OCI-LY3 (cell line): ENCODE measurements around the gene BNC2.

Source experiments
- H2AFZ ChIP-seq: fragments of 200-600, 300-600 bp; shearing (Covaris generic); 2 replicates; pipeline ENCODE4 v1.6.0; 2014; ENCODE audit warnings: antibody characterized with exemption, low read depth, low read length
- H3K27ac ChIP-seq: fragments of 200-600, 300-600 bp; sonication (generic); 2 replicates; pipeline ENCODE4 v1.5.1; 2014; ENCODE audit warnings: mild to moderate bottlenecking, low read length, moderate library complexity, mixed read lengths
- H3K27me3 ChIP-seq: fragments of 200-600, 300-600 bp; sonication (generic); 2 replicates; pipeline ENCODE4 v1.6.1; 2014; ENCODE audit warnings: low read depth, low read length, mixed read lengths
- H3K36me3 ChIP-seq: fragments of 200-600, 300-600 bp; sonication (generic); replicated peaks from 2 replicates; pipeline ENCODE3; 2014; ENCODE audit warnings: low read depth, low read length, mixed read lengths
- H3K4me1 ChIP-seq: fragments of 300-600, 200-600 bp; sonication (generic); 2 replicates; pipeline ENCODE4 v1.6.1; 2014; ENCODE audit warnings: low read length, mixed read lengths
- H3K4me2 ChIP-seq: fragments of 200-600, 300-600 bp; sonication (generic); 2 replicates; pipeline ENCODE4 v1.6.1; 2014; ENCODE audit warnings: low read length, mixed read lengths
- H3K4me3 ChIP-seq: fragments of 300-600, 200-600 bp; sonication (generic); 2 replicates; pipeline ENCODE4 v1.5.1; 2014; ENCODE audit warnings: antibody characterized with exemption, mild to moderate bottlenecking, low read length, moderate library complexity
- H3K79me2 ChIP-seq: fragments of 300-600, 200-600 bp; shearing (Covaris generic); 2 replicates; pipeline ENCODE4 v1.6.1; 2014; ENCODE audit warnings: mild to moderate bottlenecking, low read length, mixed read lengths
- H3K9ac ChIP-seq: fragments of 300-600, 200-600 bp; shearing (Covaris generic); 2 replicates; pipeline ENCODE4 v1.6.0; 2014; ENCODE audit warnings: mild to moderate bottlenecking, low read length, moderate library complexity
- H3K9me3 ChIP-seq: fragments of 200-600, 300-600 bp; shearing (Covaris generic); 2 replicates; pipeline ENCODE4 v1.6.1; 2014; ENCODE audit warnings: low read length, mixed read lengths; ENCODE audit not compliant: insufficient read depth
- H4K20me1 ChIP-seq: fragments of 200-600, 300-600 bp; sonication (generic); 2 replicates; pipeline ENCODE4 v1.6.1; 2016; ENCODE audit warnings: low read length, mixed read lengths; ENCODE audit not compliant: insufficient read depth
- EZH2phosphoT487 ChIP-seq: fragments of 200-600 bp; shearing (Covaris generic); IDR thresholded peaks from 2 replicates; pipeline ENCODE4 v1.6.1; 2018; ENCODE audit warnings: antibody characterized with exemption, mixed run types, low read depth
- TF ChIP-seq, protein P1 (sequence below): fragments of 200-600, 300-600 bp; sonication (generic); IDR thresholded peaks from 2 replicates; pipeline ENCODE4 v1.5.1; 2014; ENCODE audit warnings: antibody characterized with exemption, low read length, low read depth

BNC2 gene

DNA sequence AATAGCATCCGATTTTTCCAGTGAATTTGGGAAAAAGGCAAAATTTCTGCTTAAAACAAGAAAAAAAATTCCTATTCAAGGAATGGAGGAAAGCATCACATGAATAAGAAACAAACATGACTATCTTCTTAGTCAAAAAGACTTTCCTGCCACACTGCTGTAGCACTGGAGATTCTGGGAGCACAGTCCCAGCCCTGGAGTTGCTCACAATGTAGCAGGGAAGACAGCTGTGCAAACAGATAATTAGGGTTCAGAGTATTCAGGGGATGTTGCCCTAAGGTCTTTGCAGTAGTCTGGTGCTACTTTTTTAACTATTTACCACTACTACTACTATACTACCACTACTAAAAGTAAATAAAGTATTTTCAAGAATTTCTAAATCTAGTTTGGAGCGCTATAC, 86.5 kb downstream of the BNC2 start:
- Histone ChIP-seq H2AFZ (no peak overlapping the region), H3K27me3 (no peaks in the 10 kb centered on the region), H3K79me2 (no peaks in the 10 kb centered on the region), H3K36me3 (no peaks in the 10 kb centered on the region), H3K9me3 (no peaks in the 10 kb centered on the region), H3K4me2 (no peak overlapping the region), H4K20me1 (no peaks in the 10 kb centered on the region), H3K27ac (no peak overlapping the region), H3K4me1 (no peaks in the 10 kb centered on the region), H3K9ac (no peak overlapping the region), H3K4me3 (no peak overlapping the region)
- no peak for TF ChIP-seq EZH2phosphoT487
- TF ChIP-seq, protein P1, sequence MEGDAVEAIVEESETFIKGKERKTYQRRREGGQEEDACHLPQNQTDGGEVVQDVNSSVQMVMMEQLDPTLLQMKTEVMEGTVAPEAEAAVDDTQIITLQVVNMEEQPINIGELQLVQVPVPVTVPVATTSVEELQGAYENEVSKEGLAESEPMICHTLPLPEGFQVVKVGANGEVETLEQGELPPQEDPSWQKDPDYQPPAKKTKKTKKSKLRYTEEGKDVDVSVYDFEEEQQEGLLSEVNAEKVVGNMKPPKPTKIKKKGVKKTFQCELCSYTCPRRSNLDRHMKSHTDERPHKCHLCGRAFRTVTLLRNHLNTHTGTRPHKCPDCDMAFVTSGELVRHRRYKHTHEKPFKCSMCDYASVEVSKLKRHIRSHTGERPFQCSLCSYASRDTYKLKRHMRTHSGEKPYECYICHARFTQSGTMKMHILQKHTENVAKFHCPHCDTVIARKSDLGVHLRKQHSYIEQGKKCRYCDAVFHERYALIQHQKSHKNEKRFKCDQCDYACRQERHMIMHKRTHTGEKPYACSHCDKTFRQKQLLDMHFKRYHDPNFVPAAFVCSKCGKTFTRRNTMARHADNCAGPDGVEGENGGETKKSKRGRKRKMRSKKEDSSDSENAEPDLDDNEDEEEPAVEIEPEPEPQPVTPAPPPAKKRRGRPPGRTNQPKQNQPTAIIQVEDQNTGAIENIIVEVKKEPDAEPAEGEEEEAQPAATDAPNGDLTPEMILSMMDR, result no peak

DNA sequence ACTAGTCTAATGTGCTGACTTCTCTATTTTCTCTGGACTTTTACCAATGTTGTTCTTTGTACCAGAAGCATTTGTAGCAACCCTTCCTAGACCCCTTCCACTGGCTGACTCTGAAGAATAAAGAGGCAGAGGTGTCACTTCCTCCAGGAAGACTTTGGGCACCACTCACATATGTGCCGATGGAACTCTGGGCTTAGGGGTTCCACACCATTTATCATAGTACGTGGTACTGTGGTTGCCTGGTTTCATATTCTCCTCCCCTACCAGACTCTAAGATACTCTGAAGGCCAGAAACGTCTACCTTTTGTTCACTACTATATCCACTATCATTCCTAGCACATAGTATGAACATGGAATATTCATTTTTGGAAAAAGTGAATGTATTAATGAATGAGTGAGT, 88.0 kb downstream of the BNC2 start:
- H3K4me3 ChIP-seq, result no peak overlapping the region
- no peaks in the 10 kb centered on the region for H3K9me3 ChIP-seq
- no peaks in the 10 kb centered on the region for H3K79me2 ChIP-seq
- H2AFZ ChIP-seq, result no peak overlapping the region
- no peaks in the 10 kb centered on the region for H3K4me1 ChIP-seq
- H3K9ac ChIP-seq, result no peak overlapping the region
- no peaks in the 10 kb centered on the region for H4K20me1 ChIP-seq
- no peaks in the 10 kb centered on the region for H3K27me3 ChIP-seq
- H3K27ac ChIP-seq, result no peak overlapping the region
- H3K4me2 ChIP-seq, result no peak overlapping the region
- no peak for TF ChIP-seq EZH2phosphoT487
- TF ChIP-seq, protein P1, result no peak
- no peaks in the 10 kb centered on the region for H3K36me3 ChIP-seq

DNA sequence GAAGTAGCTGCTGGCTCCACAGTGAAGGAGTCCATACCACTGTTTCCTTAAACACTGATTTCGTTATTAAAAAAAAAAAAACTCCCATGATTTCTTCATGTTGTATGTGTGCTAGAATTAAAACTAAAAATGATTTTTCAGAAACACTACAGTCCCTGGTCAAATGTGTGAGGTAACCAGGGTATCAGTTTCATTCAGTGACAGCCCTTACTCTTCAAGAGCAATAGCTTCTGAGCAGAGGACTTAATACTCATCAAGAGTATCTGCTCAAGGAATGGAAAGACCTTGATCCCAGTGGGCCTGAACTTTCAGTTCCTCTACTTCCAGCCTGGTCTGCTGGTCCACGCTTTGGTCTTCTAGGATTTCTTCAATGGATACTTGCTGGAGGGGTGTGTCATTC, 95.1 kb downstream of the BNC2 start:
- Histone ChIP-seq H3K79me2 (no peaks in the 10 kb centered on the region), H3K4me1 (no peaks in the 10 kb centered on the region)
- TF ChIP-seq, protein P1, result no peak
- TF ChIP-seq EZH2phosphoT487, result no peak

DNA sequence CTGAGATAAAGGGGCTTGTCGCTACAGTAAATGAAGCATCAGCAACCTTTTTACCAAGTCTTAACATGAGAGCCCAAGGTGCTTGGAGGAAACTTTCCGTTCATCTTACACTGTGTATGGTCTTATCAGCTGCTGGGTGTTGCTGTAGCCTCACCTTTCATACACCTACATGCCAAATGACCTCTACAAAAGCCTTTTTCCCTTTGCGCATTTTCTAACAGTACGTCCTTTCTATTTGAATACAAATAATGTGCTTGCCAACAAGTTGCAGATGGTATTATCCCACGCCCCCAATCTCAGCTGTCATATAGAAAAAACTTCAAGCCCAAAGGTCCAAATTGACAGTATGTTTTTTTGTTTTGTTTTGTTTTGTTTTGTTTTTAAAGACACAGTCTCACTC, 96.9 kb downstream of the BNC2 start:
- Histone ChIP-seq H3K4me2 (no peak overlapping the region), H3K9ac (no peak overlapping the region), H3K4me1 (no peaks in the 10 kb centered on the region), H2AFZ (no peak overlapping the region), H3K79me2 (no peaks in the 10 kb centered on the region), H3K27me3 (no peaks in the 10 kb centered on the region), H3K36me3 (no peaks in the 10 kb centered on the region), H4K20me1 (no peaks in the 10 kb centered on the region), H3K9me3 (no peaks in the 10 kb centered on the region), H3K4me3 (no peak overlapping the region), H3K27ac (no peak overlapping the region)
- no peak for TF ChIP-seq EZH2phosphoT487
- TF ChIP-seq, protein P1, result no peak

More for the DNA sequence above, 95.1 kb downstream of the BNC2 start:
- H3K27ac ChIP-seq, result no peak overlapping the region
- no peak overlapping the region for H3K9ac ChIP-seq
- no peak overlapping the region for H3K4me3 ChIP-seq
- H2AFZ ChIP-seq, result no peak overlapping the region
- H3K4me2 ChIP-seq, result no peak overlapping the region
- H3K27me3 ChIP-seq, result no peaks in the 10 kb centered on the region
- H3K9me3 ChIP-seq, result no peaks in the 10 kb centered on the region
- no peaks in the 10 kb centered on the region for H4K20me1 ChIP-seq
- no peaks in the 10 kb centered on the region for H3K36me3 ChIP-seq
